GM12892 (cell line): ENCODE measurements around the gene SMURF2.

ENCODE experiments used
- POLR2A ChIP-seq: IDR thresholded peaks from 2 replicates; pipeline ENCODE4 v1.6.1; 2011; ENCODE audit warnings: low read depth, low read length, control low read depth
- POLR2AphosphoS5 ChIP-seq: IDR thresholded peaks from 2 replicates; pipeline ENCODE4 v1.6.1; 2011; ENCODE audit warnings: low read depth, low read length, control low read depth
- TAF1 ChIP-seq: IDR thresholded peaks from 2 replicates; pipeline ENCODE4 v1.6.1; 2011; ENCODE audit warnings: low read depth, mild to moderate bottlenecking, control low read depth, low read length, borderline replicate concordance

DNA sequence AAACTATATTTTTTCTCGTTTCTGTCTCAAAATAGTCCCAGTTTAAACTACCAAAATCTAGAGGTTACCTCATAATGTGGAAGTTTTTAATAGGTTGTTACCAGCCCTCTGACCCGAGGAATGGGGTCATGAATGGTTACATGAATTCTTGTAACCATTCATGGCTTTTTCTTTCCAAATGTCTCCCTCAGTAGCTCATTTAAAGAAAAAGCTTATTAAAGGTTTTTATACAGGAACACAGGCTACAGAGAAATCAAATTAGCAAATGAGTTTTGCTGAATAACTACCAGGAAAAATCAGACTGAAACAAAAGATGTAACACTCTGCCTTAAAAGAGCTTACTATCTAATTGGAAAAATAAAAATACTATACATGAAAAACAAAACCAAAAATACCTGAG is 63.4 kb downstream of the SMURF2 start:
- TF ChIP-seq POLR2A: no peak
- TF ChIP-seq POLR2AphosphoS5: no peak
- TF ChIP-seq TAF1: no peak
